ENCODE measurements around the gene RETN.

RETN gene

DNA sequence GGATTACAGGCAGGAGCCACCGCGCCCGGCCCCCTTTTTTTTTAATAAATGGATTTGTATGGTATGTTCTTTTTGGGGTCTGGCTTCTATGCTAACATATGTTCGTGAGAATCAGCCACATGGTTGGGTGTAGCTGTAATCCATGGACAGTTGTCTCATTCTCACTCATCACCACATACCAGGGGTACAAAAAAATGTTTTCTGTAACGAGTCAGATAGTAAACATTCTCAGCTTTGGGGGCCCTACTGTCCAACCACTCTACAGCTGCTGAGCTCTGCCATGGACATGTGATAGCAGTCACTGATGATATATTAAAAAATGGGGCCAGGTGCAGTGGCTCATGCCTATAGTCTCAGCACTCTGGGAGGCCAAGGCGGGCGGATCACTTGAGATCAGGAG lies 5.1 kb upstream of the RETN start:
- H3K4me3 ChIP-seq (ENCODE audit: low read depth, low read length) = no peak overlapping the region
- H3K27me3 ChIP-seq (ENCODE audit: insufficient read depth, low read length) = peaks cover 12% of the 10 kb centered on the region
- no peaks in the 10 kb centered on the region for H3K36me3 ChIP-seq (ENCODE audit: insufficient read depth, low read length)
- H2AFZ ChIP-seq (ENCODE audit: low read length, unreplicated experiment) = no peak overlapping the region
- H3K27ac ChIP-seq (ENCODE audit: low read depth, low read length) = no peak overlapping the region
- no peaks in the 10 kb centered on the region for H3K79me2 ChIP-seq (ENCODE audit: control insufficient read depth, insufficient read depth, low read length, unreplicated experiment)
- H3K4me1 ChIP-seq (ENCODE audit: control insufficient read depth, insufficient read depth, low read length, unreplicated experiment) = no peaks in the 10 kb centered on the region

DNA sequence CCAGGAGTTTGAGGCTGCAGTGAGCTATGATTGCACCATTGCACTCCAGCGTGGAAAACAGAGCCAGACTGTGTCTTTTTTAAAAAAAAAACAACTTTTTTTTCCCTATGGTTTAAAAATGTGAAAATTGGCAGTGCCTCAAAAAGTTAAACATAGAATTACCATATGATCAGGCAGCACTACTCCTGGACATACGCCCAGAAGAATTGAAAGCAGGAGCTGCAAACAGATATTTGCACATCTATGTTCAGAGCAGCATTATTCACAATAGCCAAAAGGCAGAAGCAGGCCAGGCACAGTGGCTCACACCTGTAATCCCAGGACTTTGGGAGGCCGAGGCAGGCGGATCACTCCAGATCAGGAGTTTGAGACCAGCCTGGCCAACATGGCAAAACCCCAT lies 3.8 kb upstream of the RETN start:
- Histone ChIP-seq H2AFZ (ENCODE audit: low read length, unreplicated experiment) (no peak overlapping the region), H3K27ac (ENCODE audit: low read depth, low read length) (no peak overlapping the region), H3K4me1 (ENCODE audit: control insufficient read depth, insufficient read depth, low read length, unreplicated experiment) (no peaks in the 10 kb centered on the region), H3K36me3 (ENCODE audit: insufficient read depth, low read length) (no peaks in the 10 kb centered on the region), H3K27me3 (ENCODE audit: insufficient read depth, low read length) (peaks cover 23% of the 10 kb centered on the region), H3K4me3 (ENCODE audit: low read depth, low read length) (no peak overlapping the region), H3K79me2 (ENCODE audit: control insufficient read depth, insufficient read depth, low read length, unreplicated experiment) (no peaks in the 10 kb centered on the region)

DNA sequence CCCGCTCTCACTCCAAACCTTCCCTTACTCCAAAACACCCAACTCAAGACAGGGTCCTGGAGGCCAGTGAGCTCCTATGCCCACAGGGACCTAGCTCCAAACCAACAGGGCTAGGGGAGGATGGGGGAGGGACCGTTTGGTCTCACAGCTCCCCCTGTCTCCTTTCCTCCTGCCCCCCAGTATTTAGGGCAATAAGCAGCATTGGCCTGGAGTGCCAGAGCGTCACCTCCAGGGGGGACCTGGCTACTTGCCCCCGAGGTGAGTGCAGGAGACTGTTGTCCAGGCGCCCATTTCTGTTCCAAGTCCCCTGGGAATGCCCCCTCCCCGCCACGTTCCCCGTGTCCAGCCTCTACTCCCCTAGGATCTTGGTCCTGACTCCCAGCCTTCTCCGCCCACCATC lies 792 bp downstream of the RETN start:
- H3K36me3 ChIP-seq (ENCODE audit: insufficient read depth, low read length) = no peaks in the 10 kb centered on the region
- no peak overlapping the region for H3K4me3 ChIP-seq (ENCODE audit: low read depth, low read length)
- no peak overlapping the region for H2AFZ ChIP-seq (ENCODE audit: low read length, unreplicated experiment)
- H3K27ac ChIP-seq (ENCODE audit: low read depth, low read length) = no peak overlapping the region
- no peaks in the 10 kb centered on the region for H3K79me2 ChIP-seq (ENCODE audit: control insufficient read depth, insufficient read depth, low read length, unreplicated experiment)
- H3K27me3 ChIP-seq (ENCODE audit: insufficient read depth, low read length) = peaks cover 25% of the 10 kb centered on the region
- no peaks in the 10 kb centered on the region for H3K4me1 ChIP-seq (ENCODE audit: control insufficient read depth, insufficient read depth, low read length, unreplicated experiment)

DNA sequence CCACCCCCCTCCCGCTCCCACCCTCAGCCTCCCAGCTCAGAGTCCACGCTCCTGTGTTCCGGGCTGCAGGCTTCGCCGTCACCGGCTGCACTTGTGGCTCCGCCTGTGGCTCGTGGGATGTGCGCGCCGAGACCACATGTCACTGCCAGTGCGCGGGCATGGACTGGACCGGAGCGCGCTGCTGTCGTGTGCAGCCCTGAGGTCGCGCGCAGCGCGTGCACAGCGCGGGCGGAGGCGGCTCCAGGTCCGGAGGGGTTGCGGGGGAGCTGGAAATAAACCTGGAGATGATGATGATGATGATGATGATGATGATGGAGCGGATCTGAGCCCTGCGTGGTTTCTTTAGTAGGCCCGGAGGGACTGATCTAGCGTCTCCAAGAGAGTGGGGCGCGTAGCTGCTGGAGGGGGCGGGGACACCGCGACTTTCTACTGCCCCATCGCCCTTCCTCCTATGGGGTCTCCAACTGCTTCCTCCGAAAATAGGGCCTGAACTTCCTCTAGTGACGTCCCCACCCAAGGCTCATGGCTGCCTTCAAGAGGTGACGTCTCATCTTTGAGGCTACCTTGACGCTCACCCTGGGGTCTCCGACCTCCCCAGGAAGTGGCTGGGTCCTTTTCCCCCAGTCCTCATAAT lies 1.4 kb downstream of the RETN start:
- Histone ChIP-seq H3K79me2 (ENCODE audit: control insufficient read depth, insufficient read depth, low read length, unreplicated experiment) (no peaks in the 10 kb centered on the region), H3K36me3 (ENCODE audit: insufficient read depth, low read length) (no peaks in the 10 kb centered on the region), H2AFZ (ENCODE audit: low read length, unreplicated experiment) (no peak overlapping the region), H3K4me1 (ENCODE audit: control insufficient read depth, insufficient read depth, low read length, unreplicated experiment) (no peaks in the 10 kb centered on the region), H3K4me3 (ENCODE audit: low read depth, low read length) (peak overlapping the region; percentile 40), H3K27ac (ENCODE audit: low read depth, low read length) (no peak overlapping the region), H3K27me3 (ENCODE audit: insufficient read depth, low read length) (peaks cover 25% of the 10 kb centered on the region)

DNA sequence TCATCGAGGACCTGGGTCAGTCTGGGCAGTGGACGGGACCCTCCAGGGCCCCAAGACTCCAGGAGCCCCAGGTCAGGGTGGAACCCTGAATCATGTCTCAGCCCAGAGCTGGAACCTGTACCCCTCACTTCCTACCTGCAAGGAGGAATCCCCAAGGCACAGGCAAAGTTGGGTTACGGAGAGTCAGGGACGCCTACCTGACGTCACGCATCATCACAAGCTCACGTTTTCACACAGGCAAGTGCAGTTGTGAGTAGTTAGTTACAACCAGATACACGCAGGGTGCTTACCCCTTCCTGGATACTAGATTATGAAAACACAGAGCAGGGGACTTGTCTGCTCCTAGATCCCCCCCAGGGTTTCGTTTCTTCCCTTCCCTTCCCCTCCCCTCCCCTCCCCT lies 1.9 kb downstream of the RETN start:
- Histone ChIP-seq H3K27me3 (ENCODE audit: insufficient read depth, low read length) (peaks cover 25% of the 10 kb centered on the region), H3K4me3 (ENCODE audit: low read depth, low read length) (no peak overlapping the region), H2AFZ (ENCODE audit: low read length, unreplicated experiment) (no peak overlapping the region), H3K36me3 (ENCODE audit: insufficient read depth, low read length) (no peaks in the 10 kb centered on the region), H3K4me1 (ENCODE audit: control insufficient read depth, insufficient read depth, low read length, unreplicated experiment) (no peaks in the 10 kb centered on the region), H3K27ac (ENCODE audit: low read depth, low read length) (no peak overlapping the region), H3K79me2 (ENCODE audit: control insufficient read depth, insufficient read depth, low read length, unreplicated experiment) (no peaks in the 10 kb centered on the region)

DNA sequence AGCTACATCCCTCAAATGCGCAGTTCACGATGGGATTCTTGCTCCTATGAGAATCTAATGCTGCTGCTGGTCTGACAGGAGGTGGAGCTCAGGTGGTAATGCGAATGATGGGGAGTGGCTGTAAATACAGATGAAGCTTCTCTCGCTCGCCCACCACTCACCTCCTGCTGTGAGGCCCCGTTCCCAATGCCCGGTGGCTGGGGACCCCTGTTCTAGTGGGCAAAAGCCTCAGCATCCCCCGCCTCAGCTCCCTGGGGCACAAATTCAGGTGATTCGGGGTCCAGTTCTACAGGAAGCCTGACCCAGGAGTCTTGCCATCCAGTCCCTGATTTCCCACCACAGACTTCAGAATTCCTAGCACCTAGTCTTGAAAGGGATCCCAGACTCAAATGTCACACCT lies 3.7 kb downstream of the RETN start:
- peaks cover 33% of the 10 kb centered on the region for H3K27me3 ChIP-seq (ENCODE audit: insufficient read depth, low read length)
- H3K79me2 ChIP-seq (ENCODE audit: control insufficient read depth, insufficient read depth, low read length, unreplicated experiment) = no peaks in the 10 kb centered on the region
- H2AFZ ChIP-seq (ENCODE audit: low read length, unreplicated experiment) = no peak overlapping the region
- no peaks in the 10 kb centered on the region for H3K4me1 ChIP-seq (ENCODE audit: control insufficient read depth, insufficient read depth, low read length, unreplicated experiment)
- no peak overlapping the region for H3K4me3 ChIP-seq (ENCODE audit: low read depth, low read length)
- H3K36me3 ChIP-seq (ENCODE audit: insufficient read depth, low read length) = no peaks in the 10 kb centered on the region
- no peak overlapping the region for H3K27ac ChIP-seq (ENCODE audit: low read depth, low read length)

DNA sequence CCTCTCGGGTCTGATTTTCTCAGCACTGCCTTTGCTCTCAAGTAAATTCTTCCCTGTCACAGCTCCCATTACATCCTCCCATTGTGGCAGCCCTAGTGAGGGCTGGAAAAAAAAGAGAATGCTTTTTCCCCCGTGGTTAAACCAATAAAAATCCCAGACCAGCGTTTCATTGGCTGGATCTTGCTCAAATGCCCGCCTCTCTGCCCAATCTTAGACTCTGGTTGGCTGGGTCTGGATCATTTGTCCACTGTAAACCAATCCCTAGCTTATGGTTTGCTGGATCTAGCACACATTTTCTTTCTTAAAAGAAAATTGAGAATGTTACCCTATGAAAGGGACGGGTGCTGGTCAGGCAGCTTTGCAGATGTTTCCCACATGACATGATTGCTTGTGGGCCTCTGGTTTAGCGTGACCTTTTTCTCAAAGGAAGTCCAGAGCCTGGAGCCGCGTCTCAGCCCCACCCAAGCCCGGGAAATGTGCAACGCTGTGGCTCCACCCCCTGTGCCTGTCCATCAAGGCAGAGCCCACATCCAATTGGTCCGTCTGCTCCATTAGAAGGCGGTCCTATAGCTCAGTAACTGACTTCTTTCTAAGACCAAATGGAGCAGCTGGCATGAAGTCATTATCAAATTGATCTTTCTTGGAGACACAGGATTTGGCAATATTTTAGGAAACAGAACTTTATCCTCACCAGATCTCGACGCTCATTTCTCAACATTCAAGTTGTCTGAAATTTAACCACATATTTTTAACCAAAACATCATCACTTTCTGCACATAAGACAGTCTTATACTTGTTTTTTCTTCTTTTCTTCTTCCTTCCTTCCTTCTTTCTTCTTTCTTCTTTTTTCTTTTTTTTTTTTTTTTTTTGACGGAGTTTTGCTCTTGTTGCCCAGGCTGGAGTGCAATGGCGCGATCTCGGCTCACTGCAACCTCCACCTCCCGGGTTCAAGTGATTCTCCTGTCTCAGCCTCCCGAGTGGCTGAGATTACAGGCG lies 5.5 kb downstream of the RETN start:
- Histone ChIP-seq H3K27ac (ENCODE audit: low read depth, low read length) (no peak overlapping the region), H3K27me3 (ENCODE audit: insufficient read depth, low read length) (peaks cover 26% of the 10 kb centered on the region), H3K36me3 (ENCODE audit: insufficient read depth, low read length) (no peaks in the 10 kb centered on the region), H3K4me3 (ENCODE audit: low read depth, low read length) (no peak overlapping the region), H2AFZ (ENCODE audit: low read length, unreplicated experiment) (no peak overlapping the region), H3K79me2 (ENCODE audit: control insufficient read depth, insufficient read depth, low read length, unreplicated experiment) (no peaks in the 10 kb centered on the region), H3K4me1 (ENCODE audit: control insufficient read depth, insufficient read depth, low read length, unreplicated experiment) (no peaks in the 10 kb centered on the region)

DNA sequence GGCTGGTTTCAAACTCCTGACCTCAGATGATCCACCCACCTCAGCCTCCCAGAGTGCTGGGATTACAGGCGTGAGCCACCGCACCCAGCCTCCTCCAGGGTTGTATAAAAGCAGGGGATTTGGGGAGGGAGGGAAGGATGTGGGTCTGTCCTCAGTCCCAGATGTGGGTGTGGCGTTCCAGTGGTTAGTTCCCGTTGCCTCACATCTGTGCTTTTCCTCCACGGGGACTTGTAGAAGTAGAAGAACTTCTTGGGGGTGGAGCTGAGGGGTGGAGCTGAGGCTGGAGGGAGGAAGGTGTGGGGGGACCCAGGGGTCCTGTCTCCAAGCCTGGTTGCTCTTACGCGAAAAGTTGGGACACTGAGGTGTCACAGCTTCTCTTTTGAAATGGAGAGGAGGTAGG lies 7.5 kb downstream of the RETN start:
- no peak overlapping the region for H3K4me3 ChIP-seq (ENCODE audit: low read depth, low read length)
- H3K27ac ChIP-seq (ENCODE audit: low read depth, low read length) = no peak overlapping the region
- peaks cover 5% of the 10 kb centered on the region for H3K79me2 ChIP-seq (ENCODE audit: control insufficient read depth, insufficient read depth, low read length, unreplicated experiment)
- no peaks in the 10 kb centered on the region for H3K36me3 ChIP-seq (ENCODE audit: insufficient read depth, low read length)
- no peak overlapping the region for H2AFZ ChIP-seq (ENCODE audit: low read length, unreplicated experiment)
- H3K27me3 ChIP-seq (ENCODE audit: insufficient read depth, low read length) = peaks cover 13% of the 10 kb centered on the region; the same call in 1 of the 2 replicates
- H3K4me1 ChIP-seq (ENCODE audit: control insufficient read depth, insufficient read depth, low read length, unreplicated experiment) = no peaks in the 10 kb centered on the region

DNA sequence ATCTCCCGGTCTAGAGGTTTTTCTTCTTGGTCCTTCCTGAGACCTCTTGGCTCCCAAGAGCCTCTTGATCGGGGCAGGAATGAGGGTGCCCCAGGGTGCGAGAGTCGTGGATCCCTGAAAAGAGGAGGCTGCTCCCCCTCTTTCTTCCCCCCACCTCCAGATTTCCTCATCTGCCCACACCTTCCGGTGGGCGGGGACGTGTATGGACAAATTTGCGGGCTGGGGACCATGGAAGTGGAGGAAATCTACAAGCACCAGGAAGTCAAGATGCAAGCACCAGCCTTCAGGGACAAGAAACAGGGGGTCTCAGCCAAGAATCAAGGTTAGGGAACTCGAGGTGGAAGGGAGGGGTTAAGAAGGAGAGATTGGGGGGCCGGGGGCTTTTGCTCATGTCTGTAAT lies 8.0 kb downstream of the RETN start, which contains the start of gene MCEMP1:
MCEMP1 (plus strand) TSS at position 237 of the 400 bp plus-strand sequence; CDS start at position 268, 31 bp downstream.
- H3K27me3 ChIP-seq (ENCODE audit: insufficient read depth, low read length) = peaks cover 11% of the 10 kb centered on the region; the same call in 1 of the 2 replicates
- no peak within 1 kb of the TSS for H3K27ac ChIP-seq (ENCODE audit: low read depth, low read length)
- no peak within 1 kb of the TSS for H2AFZ ChIP-seq (ENCODE audit: low read length, unreplicated experiment)
- no peak within 1 kb of the TSS for H3K4me3 ChIP-seq (ENCODE audit: low read depth, low read length)
- H3K36me3 ChIP-seq (ENCODE audit: insufficient read depth, low read length) = no peaks in the 10 kb centered on the region
- H3K4me1 ChIP-seq (ENCODE audit: control insufficient read depth, insufficient read depth, low read length, unreplicated experiment) = no peaks in the 10 kb centered on the region
- H3K79me2 ChIP-seq (ENCODE audit: control insufficient read depth, insufficient read depth, low read length, unreplicated experiment) = peaks cover 5% of the 10 kb centered on the region

DNA sequence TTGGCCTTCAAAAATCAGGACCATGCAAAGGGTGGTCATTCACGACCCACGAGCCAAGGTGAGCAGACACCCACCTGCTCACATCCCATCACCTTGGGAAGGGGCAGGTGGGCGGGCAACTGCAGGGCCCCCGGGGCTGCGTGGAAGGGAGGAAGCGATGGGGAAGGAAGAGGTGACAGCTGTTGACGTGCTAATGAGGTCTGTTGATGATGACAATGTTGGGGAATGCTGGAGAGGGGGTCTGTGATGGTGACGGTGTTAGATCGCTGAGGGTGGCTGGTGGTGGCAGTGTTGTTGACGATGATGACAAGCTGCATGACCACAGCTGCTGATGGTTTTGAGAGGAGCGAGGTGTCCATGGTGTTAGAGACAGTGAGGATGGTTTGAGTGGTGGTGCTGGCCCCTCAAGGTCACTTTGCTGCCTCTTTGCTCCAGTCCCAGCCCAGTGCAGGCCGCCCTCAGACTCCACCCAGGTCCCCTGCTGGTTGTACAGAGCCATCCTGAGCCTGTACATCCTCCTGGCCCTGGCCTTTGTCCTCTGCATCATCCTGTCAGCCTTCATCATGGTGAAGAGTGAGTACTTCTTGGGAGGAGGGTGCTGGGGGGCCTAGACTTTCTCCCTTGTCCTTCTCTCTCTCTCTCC lies 8.9 kb downstream of the RETN start:
- H3K27me3 ChIP-seq (ENCODE audit: insufficient read depth, low read length) = 0 out of 2 replicates have a peak, but pooled peaks cover 8% of the 10 kb centered on the region
- H3K4me3 ChIP-seq (ENCODE audit: low read depth, low read length) = no peak overlapping the region
- no peak overlapping the region for H3K27ac ChIP-seq (ENCODE audit: low read depth, low read length)
- no peaks in the 10 kb centered on the region for H3K4me1 ChIP-seq (ENCODE audit: control insufficient read depth, insufficient read depth, low read length, unreplicated experiment)
- no peaks in the 10 kb centered on the region for H3K36me3 ChIP-seq (ENCODE audit: insufficient read depth, low read length)
- no peak overlapping the region for H2AFZ ChIP-seq (ENCODE audit: low read length, unreplicated experiment)
- peaks cover 10% of the 10 kb centered on the region for H3K79me2 ChIP-seq (ENCODE audit: control insufficient read depth, insufficient read depth, low read length, unreplicated experiment)

Data from ACC112 (cell line).